GM18868 (cell line): ENCODE results near the gene PHLDA3.
A peak's percentile ranks its signal among the peaks of the same experiment; 100 is the strongest.

Source experiments
- ATAC-seq: cut with Tn5 transposase; IDR thresholded peaks from one replicate; pipeline ENCODE4 v1.9.1; 2021; ENCODE audit warnings: mild to moderate bottlenecking, moderate library complexity; ENCODE audit not compliant: unreplicated experiment

Gene PHLDA3

GRCh38 chr1:201436393-201436792, 32.6 kb downstream of the PHLDA3 start:
- ATAC-seq, result no peak

- ATAC-seq, result no peak
Observed at GRCh38 chr1:201434266-201434665, 34.7 kb downstream of the PHLDA3 start.

- ATAC-seq, result no peak
Observed at GRCh38 chr1:201433609-201434008, 35.4 kb downstream of the PHLDA3 start.

- ATAC-seq, result no peak
Observed at GRCh38 chr1:201430776-201431175, 38.2 kb downstream of the PHLDA3 start.

- no peak for ATAC-seq
Observed at GRCh38 chr1:201429736-201430501, 39.1 kb downstream of the PHLDA3 start.

- no peak for ATAC-seq
Observed at GRCh38 chr1:201427963-201428362, 41.0 kb downstream of the PHLDA3 start.

GRCh38 chr1:201426479-201427310, 42.3 kb downstream of the PHLDA3 start:
- ATAC-seq, result no peak

- ATAC-seq, result no peak
Observed at GRCh38 chr1:201424146-201424545, 44.8 kb downstream of the PHLDA3 start.

GRCh38 chr1:201423655-201424054, 45.3 kb downstream of the PHLDA3 start:
- no peak for ATAC-seq

GRCh38 chr1:201422436-201423030, 46.5 kb downstream of the PHLDA3 start:
- no peak for ATAC-seq

GRCh38 chr1:201422026-201422425, 47.0 kb downstream of the PHLDA3 start:
- ATAC-seq, result no peak

GRCh38 chr1:201421041-201421440, 47.9 kb downstream of the PHLDA3 start:
- ATAC-seq, result no peak

- no peak for ATAC-seq
Observed at GRCh38 chr1:201420608-201421002, 48.4 kb downstream of the PHLDA3 start.

- ATAC-seq, result peak; percentile 56
Observed at GRCh38 chr1:201419746-201420607, 49.0 kb downstream of the PHLDA3 start.

- ATAC-seq, result no peak
Observed at GRCh38 chr1:201419256-201419655, 49.7 kb downstream of the PHLDA3 start.

GRCh38 chr1:201418461-201418860, 50.5 kb downstream of the PHLDA3 start:
- ATAC-seq, result no peak
